ENCODE results near the gene DGKZ.
"Not testable (repeated sequence)": the region's sequence is repeated elsewhere in the genome, so short reads cannot be mapped to it uniquely, and the experiment has no call there.

The DGKZ gene

GRCh38 chr11:46346886-46347636 lies at the start of gene DGKZ:
Gene DGKZ (plus strand): TSS chr11:46347463. CDS start chr11:46347660, 197 bp downstream.
- DNase-seq (ENCODE audit: low read depth), result no peak

- DNase-seq (ENCODE audit: low read depth), result no peak
These were observed 48.4 kb upstream of the DGKZ start for GRCh38 chr11:46298699-46299433.

- no peak for DNase-seq (ENCODE audit: low read depth)
These were observed 47.8 kb upstream of the DGKZ start for GRCh38 chr11:46299451-46299961.

- DNase-seq (ENCODE audit: low read depth), result no peak
These were observed 47.0 kb upstream of the DGKZ start for GRCh38 chr11:46300270-46300669.

- DNase-seq (ENCODE audit: low read depth), result no peak
These were observed 44.4 kb upstream of the DGKZ start for GRCh38 chr11:46302866-46303265.

GRCh38 chr11:46304036-46304435 lies 43.2 kb upstream of the DGKZ start:
- not testable (repeated sequence) for DNase-seq (ENCODE audit: low read depth)

GRCh38 chr11:46304605-46305179 lies 42.6 kb upstream of the DGKZ start:
- DNase-seq (ENCODE audit: low read depth), result no peak

GRCh38 chr11:46305295-46305694 lies 42.0 kb upstream of the DGKZ start:
- DNase-seq (ENCODE audit: low read depth), result no peak

GRCh38 chr11:46306296-46306853 lies 40.9 kb upstream of the DGKZ start:
- DNase-seq (ENCODE audit: low read depth), result no peak

- no peak for DNase-seq (ENCODE audit: low read depth)
These were observed 39.9 kb upstream of the DGKZ start for GRCh38 chr11:46307369-46307768.

GRCh38 chr11:46307785-46308341 lies 39.4 kb upstream of the DGKZ start:
- no peak for DNase-seq (ENCODE audit: low read depth)

GRCh38 chr11:46308631-46309419 lies 38.4 kb upstream of the DGKZ start:
- DNase-seq (ENCODE audit: low read depth), result no peak

- DNase-seq (ENCODE audit: low read depth), result no peak
These were observed 37.4 kb upstream of the DGKZ start for GRCh38 chr11:46309814-46310259.

GRCh38 chr11:46315033-46315738 lies 32.1 kb upstream of the DGKZ start:
- no peak for DNase-seq (ENCODE audit: low read depth)

- DNase-seq (ENCODE audit: low read depth), result no peak
These were observed 31.3 kb upstream of the DGKZ start for GRCh38 chr11:46315783-46316563.

GRCh38 chr11:46319074-46319453 lies 28.2 kb upstream of the DGKZ start:
- DNase-seq (ENCODE audit: low read depth), result no peak

GRCh38 chr11:46321757-46322156 lies 25.5 kb upstream of the DGKZ start:
- no peak for DNase-seq (ENCODE audit: low read depth)

- DNase-seq (ENCODE audit: low read depth), result no peak
These were observed 24.5 kb upstream of the DGKZ start for GRCh38 chr11:46322759-46323158.

GRCh38 chr11:46326813-46327416 lies 20.3 kb upstream of the DGKZ start:
- DNase-seq (ENCODE audit: low read depth), result no peak

- no peak for DNase-seq (ENCODE audit: low read depth)
These were observed 19.4 kb upstream of the DGKZ start for GRCh38 chr11:46327829-46328228.

All from CMK (cell line).